GM18867 (cell line): ENCODE data around the gene SPATA21.
A peak's percentile ranks its signal among the peaks of the same experiment; 100 is the strongest.
"Not testable (repeated sequence)": the region's sequence is repeated elsewhere in the genome, so short reads cannot be mapped to it uniquely, and the experiment has no call there.

Source experiments
- ATAC-seq: cut with Tn5 transposase; IDR thresholded peaks from one replicate; pipeline ENCODE4 v1.9.1; 2021; ENCODE audit warnings: mild to moderate bottlenecking, moderate library complexity; ENCODE audit not compliant: unreplicated experiment

SPATA21 gene

DNA sequence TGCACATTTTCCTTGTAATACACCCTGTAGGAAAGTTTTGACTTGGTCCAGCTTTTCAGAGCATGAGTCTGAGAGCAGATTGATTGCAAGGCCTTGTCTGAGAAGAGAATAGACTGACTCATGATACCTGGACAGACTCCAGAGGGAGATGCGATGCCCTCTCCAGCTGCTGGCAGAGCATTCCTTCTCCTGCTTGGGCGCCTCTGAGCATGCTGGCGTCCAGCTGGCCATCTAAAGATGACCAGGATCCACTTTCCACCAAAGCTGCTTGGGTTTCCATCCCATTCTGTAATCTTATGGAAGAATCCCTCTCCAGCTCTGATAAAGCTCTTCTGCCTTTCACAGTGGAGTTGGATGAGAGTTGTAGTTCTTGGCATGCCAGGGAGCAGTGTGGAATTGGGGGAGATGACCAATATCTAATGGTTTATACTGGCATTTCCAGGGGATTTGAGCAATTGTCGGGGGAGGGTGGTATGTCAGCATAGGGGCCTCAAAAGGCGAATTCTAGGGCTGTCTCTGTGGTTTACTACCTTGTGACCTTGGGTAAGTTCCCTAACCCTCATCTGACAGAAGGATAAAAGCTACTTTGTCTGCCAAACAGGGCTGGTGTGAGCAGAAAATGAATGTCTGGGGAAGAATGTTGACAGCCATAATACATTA is 50.6 kb downstream of the SPATA21 start:
- no peak for ATAC-seq

DNA sequence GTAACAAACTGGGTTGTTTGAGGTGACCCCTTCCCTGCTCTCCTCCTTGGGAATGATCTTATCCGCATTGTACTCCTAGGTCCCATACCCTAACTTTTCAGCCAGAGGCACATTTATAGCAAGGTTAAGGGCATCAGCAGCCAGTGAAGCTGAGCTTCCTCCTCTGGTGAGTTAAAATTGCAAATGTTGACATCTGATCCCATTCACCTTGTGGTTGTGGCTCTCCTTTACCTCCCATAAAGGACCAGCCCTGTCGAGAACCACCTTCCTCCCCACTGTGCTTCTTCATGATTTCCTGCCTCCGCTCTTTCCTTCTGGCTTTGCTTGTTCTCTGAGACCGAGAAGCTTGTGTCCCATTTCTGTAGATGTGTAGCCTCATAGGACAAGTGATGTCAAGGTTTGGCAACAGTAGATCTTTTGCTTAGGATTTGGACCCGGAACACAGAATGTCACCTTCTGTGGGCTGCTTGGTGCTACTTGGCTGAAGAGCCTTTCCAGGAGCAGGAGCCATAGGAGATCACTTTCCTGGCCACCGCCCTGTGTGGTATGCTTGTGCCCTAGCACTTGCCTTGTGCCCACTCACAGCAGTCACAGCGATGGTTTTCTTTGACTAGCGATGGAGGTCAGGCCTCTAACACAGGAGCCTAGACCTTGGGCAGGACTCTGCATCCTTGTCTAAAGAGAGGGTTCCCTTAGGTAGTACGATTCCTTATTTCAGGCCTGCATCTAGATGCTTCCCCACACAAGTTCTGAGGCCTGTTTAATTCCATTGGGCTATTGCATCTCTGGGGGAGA is 51.4 kb downstream of the SPATA21 start:
- ATAC-seq = no peak

DNA sequence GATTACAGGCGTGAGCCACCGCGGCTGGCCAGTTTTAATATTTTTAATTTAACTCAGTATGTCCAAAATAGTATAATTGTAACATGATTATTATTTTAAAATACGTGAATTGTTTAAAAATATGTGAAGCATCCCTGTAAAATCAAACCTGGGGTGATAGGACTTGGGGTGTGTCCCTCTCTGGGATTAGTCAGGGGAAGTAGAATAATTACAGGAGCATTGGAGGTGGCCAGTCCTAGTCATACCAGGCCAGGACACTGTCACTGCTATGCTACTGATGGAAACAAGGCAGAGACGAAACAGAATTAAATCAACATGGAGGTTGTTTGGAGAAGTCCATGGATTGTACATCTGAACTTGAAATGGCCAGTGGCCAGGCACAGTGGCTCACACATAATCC is 53.3 kb downstream of the SPATA21 start:
- no peak for ATAC-seq

DNA sequence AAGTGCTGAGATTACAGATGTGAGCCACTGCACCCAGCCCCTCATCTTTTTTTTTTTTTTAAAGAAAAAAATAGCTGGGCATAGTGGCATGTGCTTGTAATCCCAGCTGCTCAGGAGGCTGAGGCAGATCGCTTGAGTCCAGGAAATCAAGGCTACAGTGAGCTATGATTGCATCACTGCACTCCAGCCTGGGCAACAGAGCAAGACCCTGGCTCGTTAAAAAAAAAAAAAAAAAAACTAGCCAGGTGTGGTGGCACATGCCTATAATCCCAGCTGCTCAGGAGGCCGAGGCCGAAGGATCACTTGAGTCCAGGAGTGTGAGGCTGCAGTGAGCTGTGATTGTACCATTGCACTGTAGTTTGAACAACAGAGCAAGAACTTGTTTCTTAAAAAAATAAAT is 56.4 kb downstream of the SPATA21 start:
- ATAC-seq = no peak

DNA sequence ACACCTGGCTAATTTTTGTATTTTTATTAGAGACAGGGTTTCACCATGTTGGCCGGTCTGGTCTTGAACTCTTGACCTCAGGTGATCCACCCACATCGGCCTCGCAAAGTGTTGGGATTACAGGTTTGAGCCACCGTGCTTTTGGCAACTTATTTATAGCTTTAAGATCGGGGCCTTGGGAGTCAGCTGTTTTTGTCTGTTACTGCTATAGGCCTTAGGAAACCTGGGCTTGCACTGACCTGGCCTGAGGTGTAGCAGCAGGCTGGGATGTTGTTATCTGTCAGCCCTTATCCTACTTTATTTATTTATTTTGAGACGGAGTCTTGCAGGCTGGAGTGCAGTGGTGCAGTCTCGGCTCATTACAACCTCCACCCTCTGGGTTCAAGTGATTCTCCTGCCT is 58.8 kb downstream of the SPATA21 start:
- no peak for ATAC-seq

DNA sequence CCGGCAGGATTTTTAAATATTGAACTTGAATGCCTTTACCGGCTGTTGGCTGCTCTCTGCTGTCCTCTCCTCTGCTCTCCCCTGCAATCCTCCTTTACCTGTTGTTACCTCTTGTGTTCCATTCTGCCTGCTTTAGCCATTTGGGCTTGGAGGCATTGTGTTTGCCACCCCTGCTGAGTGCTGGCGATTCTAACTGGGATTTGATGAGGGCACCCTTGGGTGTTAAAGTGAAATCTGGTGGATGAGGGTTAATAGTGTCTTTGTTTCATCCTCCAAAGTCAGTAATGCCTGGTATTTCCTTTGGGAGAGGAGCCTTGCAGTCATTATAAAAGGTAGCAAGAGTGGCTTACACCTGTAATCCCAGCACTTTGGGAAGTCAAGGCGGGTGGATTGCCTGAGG is 60.3 kb downstream of the SPATA21 start:
- no peak for ATAC-seq

DNA sequence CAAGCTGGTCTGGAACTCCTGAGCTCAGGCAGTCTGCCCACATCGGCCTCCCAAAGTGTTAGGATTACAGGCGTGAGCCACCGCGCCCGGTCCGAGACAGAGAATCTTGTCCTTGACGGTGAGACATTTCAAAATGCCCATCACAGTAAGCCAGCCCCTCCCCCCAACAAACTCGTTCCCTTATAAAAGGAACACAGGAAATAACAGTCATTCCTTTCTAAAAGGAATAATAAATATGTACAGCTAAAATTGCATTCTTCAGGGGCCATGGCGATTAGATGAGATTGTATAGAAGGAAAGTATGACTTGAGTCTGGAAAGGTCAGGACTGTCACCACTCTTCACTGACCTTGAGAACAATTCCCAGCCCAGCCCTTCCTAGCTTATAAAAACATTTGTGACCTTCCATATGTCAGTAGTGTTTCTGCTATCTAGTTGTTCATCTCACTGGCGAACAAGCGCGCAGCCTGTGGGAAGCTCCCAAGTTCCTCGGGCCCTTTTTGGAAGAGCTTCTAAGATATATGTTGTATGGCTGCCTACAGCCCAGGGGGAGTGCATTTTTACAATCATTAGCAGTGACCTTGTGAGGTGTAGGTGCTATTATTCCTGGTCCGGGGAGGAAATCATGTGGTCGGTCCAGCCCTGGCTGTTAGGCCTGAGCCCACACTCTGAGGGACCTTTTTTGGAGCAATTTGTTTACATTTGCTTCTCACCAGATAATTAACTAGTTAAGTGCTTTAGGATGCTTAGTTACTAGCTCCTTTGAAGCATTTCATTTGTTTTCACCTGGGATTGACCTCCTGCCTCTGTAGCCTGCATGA is 61.5 kb downstream of the SPATA21 start:
- ATAC-seq = no peak

DNA sequence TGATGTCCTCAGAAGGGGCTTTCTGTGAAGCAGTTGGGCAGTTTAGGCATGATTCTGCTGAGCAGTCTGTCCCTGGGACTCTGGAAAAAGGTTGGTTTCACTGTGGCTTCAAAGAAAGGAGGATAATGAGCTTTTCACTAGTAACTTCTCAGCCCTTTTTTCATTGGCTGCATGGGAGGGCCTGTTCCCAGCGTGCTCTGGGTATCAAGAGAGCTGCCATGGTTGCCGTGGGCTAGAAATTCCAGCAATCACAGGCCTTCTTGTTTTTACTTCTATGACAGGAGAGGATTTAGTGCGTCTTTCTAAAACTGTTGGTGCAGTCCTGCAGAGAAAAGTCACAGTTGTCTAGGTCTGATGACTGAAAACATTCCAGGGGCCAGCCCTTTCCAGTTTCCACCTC is 63.0 kb downstream of the SPATA21 start:
- ATAC-seq = no peak

DNA sequence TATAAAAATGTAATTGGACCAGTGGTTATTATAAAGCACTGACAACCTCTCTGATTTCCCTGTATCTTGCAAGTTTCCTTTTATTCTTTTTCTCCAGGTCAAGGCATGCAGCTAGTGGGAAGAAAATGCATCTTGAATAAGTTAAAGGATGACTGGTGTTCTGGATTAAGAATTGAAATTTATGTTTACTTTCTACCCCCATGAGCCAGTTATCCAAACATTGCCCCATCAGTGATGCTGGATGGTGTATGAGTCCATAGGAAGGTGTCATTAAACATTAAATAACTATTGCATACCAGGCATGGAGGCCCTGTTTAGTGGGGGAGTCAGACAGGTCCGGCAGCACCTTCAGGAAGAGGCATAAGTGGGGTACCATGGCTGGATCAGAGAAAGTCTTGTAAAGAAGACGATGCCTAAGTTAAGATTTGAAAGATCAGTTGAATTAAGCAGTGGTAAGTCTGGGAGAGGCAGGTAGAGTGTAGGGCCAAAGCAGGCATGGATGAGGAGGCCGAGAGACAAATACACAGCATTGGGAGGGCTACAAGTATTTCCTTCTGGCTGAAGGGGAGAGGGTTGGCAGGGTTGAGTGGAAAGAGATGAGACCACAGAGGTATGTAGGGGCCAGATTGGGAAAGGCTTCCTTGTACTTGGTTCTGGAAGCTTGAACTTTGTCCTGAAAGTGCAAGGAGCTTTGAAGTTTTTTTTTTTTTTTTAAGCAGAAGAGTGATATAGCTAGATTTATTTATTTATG is 64.5 kb downstream of the SPATA21 start:
- no peak for ATAC-seq

DNA sequence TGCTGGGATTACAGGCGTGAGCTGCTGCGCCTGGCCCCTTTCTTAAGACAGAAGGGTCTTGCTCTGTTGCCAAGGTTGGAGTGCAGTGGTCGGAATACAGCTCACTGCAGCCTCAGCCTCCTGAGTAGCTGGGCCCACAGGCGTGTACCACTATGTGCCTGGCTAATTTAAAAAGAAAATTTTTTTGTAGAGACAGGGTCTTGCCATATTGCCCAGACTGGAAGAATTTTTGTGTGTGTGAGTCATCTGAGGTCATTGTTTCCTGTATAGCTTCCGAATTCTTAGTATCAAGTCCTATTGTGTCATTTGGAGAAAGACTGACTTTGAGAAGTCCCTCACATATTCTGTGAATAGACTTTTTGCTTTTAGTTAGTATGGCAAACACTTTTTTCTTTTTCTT is 65.5 kb downstream of the SPATA21 start:
- ATAC-seq = no peak

DNA sequence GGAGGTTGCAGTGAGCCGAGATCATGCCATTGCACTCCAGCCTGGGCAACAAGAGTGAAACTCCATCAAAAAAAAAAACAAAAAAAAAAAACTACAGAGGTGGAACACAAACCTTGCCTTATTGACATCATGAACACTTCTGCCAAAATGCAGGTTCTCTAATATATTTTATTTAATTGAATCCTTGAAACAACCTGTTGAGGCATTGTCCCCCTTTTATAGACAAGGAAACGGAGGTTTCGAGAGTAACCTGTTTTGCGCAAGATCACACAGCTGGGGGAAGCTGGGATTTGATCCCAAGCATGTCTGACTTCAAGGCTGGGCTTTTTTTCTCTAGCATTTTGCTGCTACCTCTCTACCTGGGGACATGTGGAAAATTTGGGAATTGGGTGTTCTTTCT is 67.4 kb downstream of the SPATA21 start:
- ATAC-seq = no peak

DNA sequence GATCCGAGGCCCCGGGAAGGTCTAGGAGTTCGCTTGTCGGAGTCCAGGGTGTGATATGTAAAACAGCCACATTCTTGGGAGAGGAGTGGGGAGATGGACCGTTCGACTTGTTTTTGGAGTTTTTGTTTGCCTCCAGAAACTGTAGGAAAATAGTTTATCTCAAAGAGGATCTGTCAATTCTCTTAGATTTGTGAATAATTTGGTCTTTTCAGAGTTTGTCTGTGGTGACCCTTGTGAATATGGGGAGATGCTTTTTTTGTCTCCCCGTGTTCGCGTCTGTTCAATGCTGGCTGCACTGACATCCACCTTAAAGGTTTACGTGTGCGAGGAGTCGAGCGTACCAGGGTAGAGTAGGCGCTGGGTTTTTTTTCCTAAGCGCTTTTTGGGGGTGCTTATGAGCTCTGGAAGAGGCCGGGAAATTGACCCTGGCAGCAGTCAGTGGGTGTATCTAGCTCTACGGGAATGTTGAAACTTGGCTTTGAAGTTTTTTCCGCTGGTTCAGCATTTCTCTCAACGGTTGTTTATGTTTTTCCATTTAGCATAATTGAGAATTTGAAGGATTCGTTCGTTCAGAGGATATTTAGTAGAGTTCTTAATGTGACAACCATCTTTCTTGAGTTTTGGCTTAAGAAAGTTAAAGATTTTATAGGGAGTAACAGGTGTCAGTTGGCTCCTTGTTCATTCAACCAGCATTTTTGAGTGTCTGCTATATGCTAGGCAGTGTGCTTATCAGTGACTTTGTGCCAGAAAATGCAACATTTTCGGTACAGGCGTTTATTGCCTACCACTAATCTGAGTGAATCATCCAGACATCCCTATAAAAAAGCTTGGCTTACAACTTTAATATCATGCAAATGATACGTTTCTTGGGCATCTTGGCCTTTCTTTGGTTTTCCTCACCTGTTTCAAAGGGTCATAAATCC is 69.0 kb downstream of the SPATA21 start:
- no peak for ATAC-seq

DNA sequence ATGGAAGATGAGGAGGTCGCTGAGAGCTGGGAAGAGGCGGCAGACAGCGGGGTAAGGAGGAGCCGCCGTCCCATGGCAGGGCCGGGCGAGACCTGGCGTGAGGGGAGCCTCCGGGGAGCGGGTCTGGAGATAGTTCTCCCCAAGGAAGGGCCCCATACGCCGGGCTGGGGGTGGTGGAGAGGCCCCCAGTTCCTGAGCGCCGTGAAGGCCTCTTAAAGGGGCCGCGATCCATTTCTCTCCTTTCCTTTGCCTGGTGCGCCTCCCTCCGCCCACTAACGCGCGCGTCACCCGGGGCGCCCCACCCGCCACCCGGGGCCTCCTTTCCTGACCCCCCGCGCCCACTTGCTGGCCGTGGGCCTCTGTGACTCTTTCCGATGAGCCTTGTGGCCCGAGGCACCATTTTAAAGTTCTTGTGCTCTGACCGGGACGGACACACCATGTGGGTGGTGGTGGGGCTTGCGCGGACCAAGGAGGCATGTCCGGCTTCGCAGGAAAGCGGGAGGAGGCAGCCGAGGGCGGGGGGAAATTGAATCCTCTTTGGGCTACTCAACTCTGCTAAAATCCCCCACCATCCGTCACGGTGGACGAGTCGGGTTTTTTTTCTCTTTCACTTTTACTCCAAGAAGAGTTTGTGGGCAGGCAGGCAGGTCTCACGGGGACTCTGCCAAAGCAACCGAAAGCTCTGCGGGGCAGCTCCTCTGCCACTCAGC is 69.8 kb downstream of the SPATA21 start:
- peak; percentile 64 for ATAC-seq

DNA sequence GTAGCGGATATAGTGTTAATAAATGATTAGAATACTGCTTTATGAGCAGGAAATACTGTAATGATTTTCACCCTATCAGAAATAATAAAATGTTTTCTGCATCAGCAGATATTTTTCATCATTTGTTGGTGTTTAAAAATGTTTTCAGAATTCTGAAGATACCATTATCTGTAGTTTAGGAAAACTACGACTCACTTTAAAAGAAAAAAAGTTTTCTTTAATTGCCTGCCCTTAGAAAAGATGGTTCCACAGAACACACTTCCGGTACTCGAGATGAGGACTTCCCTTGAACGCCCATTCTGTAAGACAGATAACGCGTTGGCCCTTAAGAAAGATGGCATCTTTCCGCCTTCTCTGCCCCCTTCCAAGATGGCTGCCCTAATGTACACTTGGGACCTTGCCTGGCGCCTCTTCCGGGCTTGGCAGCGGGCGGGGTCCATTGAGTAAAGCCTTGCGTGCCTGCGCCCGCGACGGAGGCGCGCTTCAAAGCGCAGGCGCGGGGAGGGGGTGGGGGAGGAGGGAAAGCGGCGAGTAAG is 70.4 kb downstream of the SPATA21 start, which contains the start of gene SZRD1:
Gene SZRD1, plus strand, starts transcription at position 521 of the 536 bp plus-strand sequence. CDS start 16 bp downstream, outside the sequence.
- peak; percentile 80 for ATAC-seq

DNA sequence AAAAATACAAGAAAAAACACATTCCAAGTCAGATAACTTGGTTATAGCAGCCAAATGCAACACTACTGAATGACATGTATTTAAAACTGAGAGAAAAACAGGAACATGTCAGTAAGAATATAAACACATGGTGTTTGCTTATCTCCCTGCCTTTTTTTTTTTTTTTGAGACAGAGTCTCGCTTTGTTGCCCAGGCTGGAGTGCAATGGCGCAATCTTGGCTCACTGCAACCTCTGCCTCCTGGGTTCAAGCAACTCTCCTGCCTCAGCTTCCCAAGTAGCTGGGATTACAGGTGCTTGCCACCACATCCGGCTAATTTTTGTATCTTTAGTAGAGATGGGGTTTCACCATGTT is 72.1 kb downstream of the SPATA21 start:
- not testable (repeated sequence) for ATAC-seq

DNA sequence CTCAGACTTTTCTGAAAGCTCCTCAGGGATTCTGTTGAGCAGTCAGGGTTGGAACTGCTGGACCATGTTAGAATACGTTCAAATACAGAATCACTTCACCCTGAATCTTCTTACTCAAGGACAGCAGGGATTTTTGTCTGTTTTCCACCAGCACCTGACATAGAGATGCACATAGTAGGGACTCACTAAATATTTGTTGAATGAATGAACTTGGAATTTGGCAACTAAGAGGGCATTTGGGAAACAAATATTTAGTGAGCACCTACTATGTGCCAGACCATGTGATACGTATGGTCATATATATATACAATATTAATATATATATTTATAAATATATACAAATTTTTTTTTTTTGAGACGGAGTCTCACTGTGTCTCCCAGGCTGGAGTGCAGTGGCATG is 80.4 kb downstream of the SPATA21 start:
- ATAC-seq = no peak

DNA sequence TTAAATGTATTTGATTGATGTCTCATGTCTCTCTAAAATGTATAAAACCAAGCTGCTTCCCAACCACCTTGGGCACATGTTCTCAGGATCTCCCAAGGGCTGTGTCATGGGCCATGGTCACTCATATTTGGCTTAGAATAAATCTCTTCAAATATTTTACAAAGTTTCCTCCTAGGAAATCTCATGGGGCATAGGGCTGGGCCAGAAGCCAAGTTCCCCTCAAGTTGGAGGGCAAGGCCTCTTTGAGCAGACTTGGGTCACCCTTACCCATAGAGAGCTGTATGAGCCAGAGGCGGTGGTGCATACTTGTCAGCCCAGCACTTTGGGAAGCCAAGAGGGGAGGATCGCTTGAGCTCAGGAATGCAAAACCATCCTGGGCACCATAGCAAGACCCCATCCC is 82.6 kb downstream of the SPATA21 start:
- no peak for ATAC-seq

DNA sequence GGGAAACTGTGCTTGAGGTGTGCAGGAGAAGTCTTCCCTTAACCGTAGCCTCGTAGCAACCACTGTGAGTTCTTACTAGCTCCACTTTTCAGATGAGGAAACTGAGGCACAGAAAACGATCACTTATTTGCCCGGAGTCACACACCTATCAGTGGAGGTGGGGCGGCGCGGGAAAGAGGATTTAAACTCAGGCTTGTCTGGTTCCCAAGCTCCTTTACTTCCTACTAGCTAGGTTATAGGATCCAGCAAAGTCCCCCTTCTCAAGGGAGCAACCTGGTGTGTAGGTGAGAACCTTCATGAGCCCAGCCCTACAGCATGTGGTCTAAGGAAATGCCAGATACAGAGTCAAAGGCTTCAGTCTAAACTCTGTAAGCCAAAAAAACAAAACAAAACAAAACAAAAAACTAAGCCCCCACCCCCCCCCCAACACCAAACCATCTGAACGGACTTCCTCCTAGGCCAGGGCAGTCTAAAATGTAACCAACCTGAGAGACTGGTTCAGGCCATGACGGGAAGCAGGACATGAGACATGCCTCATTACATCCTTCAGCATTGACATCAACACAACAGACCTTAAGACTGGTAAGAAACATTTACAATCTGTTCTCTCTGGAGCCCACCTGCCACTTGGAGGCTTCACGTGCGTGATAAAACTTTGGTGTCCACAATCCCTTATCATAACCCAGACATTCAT is 84.2 kb downstream of the SPATA21 start:
- ATAC-seq = no peak
